B cell (primary cell): ENCODE results near the gene GNAS. TPM values are rescaled to one million over a fixed set of nuclear protein-coding genes. Genes with fewer than 3 reads are reported as not detected.
"Not testable (repeated sequence)": the region's sequence is repeated elsewhere in the genome, so short reads cannot be mapped to it uniquely, and the experiment has no call there.

Experiments used
- ATAC-seq: fragments of 200-7000 bp; cut with Tn5 transposase; one replicate; pipeline ENCODE4 v1.10.0; 2021; ENCODE audit warnings: low read depth, mild to moderate bottlenecking, moderate number of reproducible peaks, moderate library complexity
- CTCF ChIA-PET: fragments of 350-600 bp; sonication (Branson Sonifier 250); formaldehyde crosslinking; loops from one replicate; lab custom pipeline; 2021; ENCODE audit warnings: antibody characterized with exemption, inconsistent platforms; lab: Charles Lee
- POLR2A ChIA-PET: fragments of 350-600 bp; sonication (Branson Sonifier 250); formaldehyde crosslinking; loops from one replicate; lab custom pipeline; 2021; ENCODE audit warnings: antibody characterized with exemption; lab: Charles Lee
- DNase-seq: peaks from one replicate; pipeline ENCODE4 v3.0.0; 2013
- H2AFZ ChIP-seq: 2 replicates; pipeline ENCODE4 v1.6.1; 2012; ENCODE audit warnings: mild to moderate bottlenecking, low read depth, low read length; ENCODE audit not compliant: insufficient read depth, poor library complexity, severe bottlenecking
- H3K27ac ChIP-seq, 2 donors: 1 replicate in 1 of 2; 2 replicates in 1 of 2; pipeline ENCODE4 v1.5.1; 2012 to 2013; ENCODE audit warnings: low read length in 2 of 2, mild to moderate bottlenecking in 2 of 2, moderate library complexity in 1 of 2
- H3K27me3 ChIP-seq, 4 experiments: fragments of 200-600 bp in 1 of 4; sonication (generic) in 1 of 4; replicated peaks in 1 of 4; 1 replicate in 2 of 4; 2 replicates in 2 of 4; pipeline versions ENCODE4 v1.6.1 to v1.7.0; 2013 to 2016; ENCODE audit warnings: low read length in 3 of 4, mild to moderate bottlenecking in 2 of 4, mixed read lengths in 1 of 4, moderate library complexity in 1 of 4; ENCODE audit not compliant: insufficient read depth in 4 of 4, control insufficient read depth in 3 of 4; ENCODE audit errors: control extremely low read depth in 1 of 4
- H3K36me3 ChIP-seq, 2 experiments: replicated peaks in 1 of 2; 1 replicate in 1 of 2; 2 replicates in 1 of 2; pipeline versions ENCODE4 v1.6.1 to v1.7.1; 2013; ENCODE audit warnings: low read length in 1 of 2; ENCODE audit not compliant: insufficient read depth in 2 of 2, control insufficient read depth in 1 of 2; ENCODE audit errors: control extremely low read depth in 1 of 2, extremely low read depth in 1 of 2
- H3K4me1 ChIP-seq, 2 donors: fragments of 200-600 bp in 1 of 2; sonication (generic) in 1 of 2; 1 replicate in 1 of 2; 2 replicates in 1 of 2; pipeline versions ENCODE4 v1.5.1 to v1.6.1; 2013 to 2017; ENCODE audit warnings: low read length in 2 of 2; ENCODE audit not compliant: control insufficient read depth in 2 of 2, insufficient read depth in 2 of 2
- H3K4me2 ChIP-seq: replicated peaks from 2 replicates; pipeline ENCODE3; 2012; ENCODE audit warnings: mild to moderate bottlenecking, low read depth, low read length; ENCODE audit not compliant: poor library complexity, severe bottlenecking
- H3K4me3 ChIP-seq, 5 experiments: fragments of 200-600 bp in 1 of 5; sonication (generic) in 1 of 5; 1 replicate in 3 of 5; 2 replicates in 2 of 5; pipeline versions ENCODE4 v1.5.1 to v1.7.0; 2011 to 2016; ENCODE audit warnings: low read length in 4 of 5, mild to moderate bottlenecking in 4 of 5, low read depth in 2 of 5, control low read depth in 1 of 5, moderate library complexity in 1 of 5; ENCODE audit not compliant: insufficient read depth in 1 of 5; ENCODE audit errors: control extremely low read depth in 1 of 5, extremely low read depth in 1 of 5
- H3K79me2 ChIP-seq: fragments of 200-600 bp; sonication (generic); one replicate; pipeline ENCODE4 v1.6.0; 2016; ENCODE audit warnings: low read length; ENCODE audit not compliant: control insufficient read depth, insufficient read depth
- H3K9ac ChIP-seq: fragments of 200-600 bp; sonication (generic); 2 replicates; pipeline ENCODE4 v1.6.1; 2017; ENCODE audit warnings: mild to moderate bottlenecking, low read length, moderate library complexity
- H3K9me3 ChIP-seq, 3 donors: one replicate each; pipeline versions ENCODE4 v1.6.1 to v1.7.1; 2013; ENCODE audit warnings: low read length in 2 of 3; ENCODE audit not compliant: control insufficient read depth in 2 of 3, insufficient read depth in 1 of 3; ENCODE audit errors: control extremely low read depth in 1 of 3
- H4K20me1 ChIP-seq: 2 replicates; pipeline ENCODE4 v1.6.0; 2012; ENCODE audit warnings: mild to moderate bottlenecking, low read length; ENCODE audit not compliant: insufficient read depth, control insufficient read depth, poor library complexity, severe bottlenecking
- H3K27ac Mint-ChIP-seq: one replicate; pipeline ENCODE4 v1.8.0; 2021; ENCODE audit warnings: mixed read lengths
- H3K27me3 Mint-ChIP-seq: one replicate; pipeline ENCODE4 v1.8.0; 2021; ENCODE audit warnings: mixed read lengths
- H3K4me1 Mint-ChIP-seq: one replicate; pipeline ENCODE4 v1.8.0; 2021; ENCODE audit warnings: mixed read lengths
- H3K4me3 Mint-ChIP-seq: one replicate; pipeline ENCODE4 v1.8.0; 2021; ENCODE audit warnings: mixed read lengths
- H3K9me3 Mint-ChIP-seq: one replicate; pipeline ENCODE4 v1.8.0; 2022; ENCODE audit warnings: mixed read lengths; ENCODE audit not compliant: insufficient read depth
- CTCF ChIP-seq: fragments of 200-600 bp; IDR thresholded peaks from one replicate; pipeline ENCODE4 v1.8.0; 2022; ENCODE audit warnings: antibody characterized with exemption, mild to moderate bottlenecking
- EZH2 ChIP-seq: IDR thresholded peaks from 2 replicates; pipeline ENCODE4 v1.6.1; 2012; ENCODE audit warnings: borderline replicate concordance, low read depth, mild to moderate bottlenecking, moderate library complexity, low read length; ENCODE audit not compliant: insufficient read depth, poor library complexity, severe bottlenecking
- WGBS: methylation state at CpG from one replicate; pipeline ENCODE4 v1.1.5; 2013; ENCODE audit warnings: missing lambda C conversion rate; ENCODE audit not compliant: insufficient coverage; 5-methylcytosine and 5-hydroxymethylcytosine counted together
- intact Hi-C: fragments of 100-400 bp; cut with micrococcal nuclease; formaldehyde crosslinking; loops from one replicate; pipeline ENCODE4 v1.10.0; 2022
- polyA plus RNA-seq: library from polyadenylated mRNA; depleted of rRNA; stranded (reverse); fragments of >200 nt; gene quantifications from 2 replicates; pipeline ENCODE4 v1.2.3, GENCODE V29; 2012
- total RNA-seq, 2 donors: library from RNA; stranded (reverse); fragments of 120-200 nt in 1 of 2; gene quantifications; 1 replicate in 1 of 2; 2 replicates in 1 of 2; pipeline versions ENCODE4 v1.2.3 to v1.2.4, GENCODE V29; 2013 to 2022

GNAS gene
- total and polyA plus RNA-seq, 2 donors (not counting 1 experiment from before 2014, with no cell fraction given), result 714 to 1,181 TPM

- Histone ChIP-seq H3K9me3 (peaks cover 0 to 6% (median 0%) of the 10 kb centered on the region in 3 donors), H3K27me3 (peaks cover 0 to 6% (median 0%) of the 10 kb centered on the region in 4 experiments), H2AFZ (no peak overlapping the region), H3K36me3 (no peaks in the 10 kb centered on the region), H3K4me3 (no peak overlapping the region), H3K9ac (no peak overlapping the region), H3K79me2 (no peaks in the 10 kb centered on the region), H3K4me2 (no peak overlapping the region), H3K4me1 (no peaks in the 10 kb centered on the region), H3K27ac (no peak overlapping the region), H4K20me1 (no peaks in the 10 kb centered on the region)
- ATAC-seq, result no peak
- Mint-ChIP-seq H3K27me3 (peaks cover 4% of the 10 kb centered on the region), H3K4me3 (no peak overlapping the region), H3K27ac (no peak overlapping the region), H3K4me1 (no peaks in the 10 kb centered on the region), H3K9me3 (no peaks in the 10 kb centered on the region)
- TF ChIP-seq CTCF (no peak), EZH2 (no peak)
- 93% methylated on average over 9 of the region's 13 CpGs for WGBS
- DNase-seq, result no peak
- CTCF ChIA-PET, result no interaction called here
- POLR2A ChIA-PET, result no interaction called here
- intact Hi-C loops, result no loop called here
Measured at GRCh38 chr20:58819921-58820320, 32.6 kb upstream of the GNAS start.

GRCh38 chr20:58820515-58820914, 32.0 kb upstream of the GNAS start:
- H3K27ac Mint-ChIP-seq, H3K27me3 Mint-ChIP-seq, intact Hi-C loops, H3K9me3 ChIP-seq, H3K36me3 ChIP-seq, H3K4me1 Mint-ChIP-seq, H3K4me2 ChIP-seq, ATAC-seq, H3K4me3 ChIP-seq, H3K27ac ChIP-seq, H3K4me1 ChIP-seq, H4K20me1 ChIP-seq, H3K27me3 ChIP-seq, H2AFZ ChIP-seq, H3K9ac ChIP-seq, H3K79me2 ChIP-seq, POLR2A ChIA-PET, H3K9me3 Mint-ChIP-seq, CTCF ChIA-PET, DNase-seq, H3K4me3 Mint-ChIP-seq: not testable (repeated sequence)
- 100% methylated on average over 1 of the region's 6 CpGs for WGBS
